HEK293 (cell line): ENCODE results near the gene SEMA4C.

Source experiments
- CTCF ChIA-PET: fragments of 350-600 bp; formaldehyde crosslinking; extraction: SDS; loops from one replicate; lab custom pipeline; 2021; ENCODE audit warnings: antibody characterized with exemption; lab: Yijun Ruan, JAX
- POLR2A ChIA-PET: fragments of 300-600 bp; formaldehyde crosslinking; extraction: SDS; loops from one replicate; lab custom pipeline; 2020; ENCODE audit warnings: antibody characterized with exemption, inconsistent platforms; lab: Yijun Ruan, JAX
- H3K27ac ChIP-seq: fragments of 200-500 bp; sonication (Bioruptor generic); 2 replicates; pipeline ENCODE4 v1.5.1; 2014; ENCODE audit warnings: low read depth, low read length, control low read depth, inconsistent platforms; ENCODE audit errors: extremely low read depth
- H3K36me3 ChIP-seq, 2 experiments: fragments of 200-500 bp in 1 of 2; sonication (Bioruptor generic) in 1 of 2; 1 replicate in 1 of 2; 2 replicates in 1 of 2; pipeline ENCODE4 v1.5.1; 2014 to 2017; ENCODE audit warnings: inconsistent platforms in 2 of 2, low read length in 2 of 2; ENCODE audit not compliant: control insufficient read depth in 2 of 2, insufficient read depth in 1 of 2
- H3K4me1 ChIP-seq: fragments of 200-500 bp; sonication (Bioruptor generic); 2 replicates; pipeline ENCODE4 v1.5.1; 2014; ENCODE audit warnings: mild to moderate bottlenecking, low read length, inconsistent platforms; ENCODE audit not compliant: control insufficient read depth, insufficient read depth
- H3K4me3 ChIP-seq: 2 replicates; pipeline ENCODE4 v1.5.1; 2011; ENCODE audit warnings: low read depth, mild to moderate bottlenecking, control low read depth, low read length, moderate library complexity
- H3K9me3 ChIP-seq: fragments of 200-500 bp; sonication (Bioruptor generic); 2 replicates; pipeline ENCODE4 v1.5.1; 2014; ENCODE audit warnings: low read depth, low read length, inconsistent platforms; ENCODE audit not compliant: control insufficient read depth, insufficient read depth
- EGR2 ChIP-seq: fragments of 450-650 bp; formaldehyde crosslinking; IDR thresholded peaks from 2 replicates; pipeline ENCODE4 v1.5.1; 2016; ENCODE audit warnings: low read depth, missing biosample characterization, missing genetic modification characterization
- GLI4 ChIP-seq: fragments of 450-650 bp; formaldehyde crosslinking; IDR thresholded peaks from 2 replicates; pipeline ENCODE4 v1.5.1; 2016; ENCODE audit warnings: missing biosample characterization, missing genetic modification characterization
- HOXC10 ChIP-seq: sonication (generic); formaldehyde crosslinking; IDR thresholded peaks from 2 replicates; pipeline ENCODE4 v1.8.1; 2023; ENCODE audit warnings: mild to moderate bottlenecking, missing genetic modification reagents
- HOXD13 ChIP-seq: sonication (generic); formaldehyde crosslinking; IDR thresholded peaks from 2 replicates; pipeline ENCODE4 v1.8.0; 2022; ENCODE audit warnings: missing genetic modification reagents, borderline replicate concordance
- KLF16 ChIP-seq: fragments of 450-650 bp; formaldehyde crosslinking; IDR thresholded peaks from 2 replicates; pipeline ENCODE4 v1.5.1; 2017; ENCODE audit warnings: missing biosample characterization, missing genetic modification characterization
- PRDM2 ChIP-seq: fragments of 450-650 bp; formaldehyde crosslinking; IDR thresholded peaks from 2 replicates; pipeline ENCODE4 v1.5.1; 2016; ENCODE audit warnings: missing biosample characterization, missing genetic modification characterization, borderline replicate concordance
- SCRT1 ChIP-seq: fragments of 450-650 bp; formaldehyde crosslinking; IDR thresholded peaks from 2 replicates; pipeline ENCODE4 v1.5.1; 2016; ENCODE audit warnings: missing biosample characterization, missing genetic modification characterization, borderline replicate concordance
- SP2 ChIP-seq: fragments of 450-650 bp; formaldehyde crosslinking; IDR thresholded peaks from 2 replicates; pipeline ENCODE4 v1.5.1; 2016; ENCODE audit warnings: missing biosample characterization, missing genetic modification characterization
- SP7 ChIP-seq: fragments of 450-650 bp; formaldehyde crosslinking; IDR thresholded peaks from 2 replicates; pipeline ENCODE4 v1.5.1; 2016; ENCODE audit warnings: missing biosample characterization, missing genetic modification characterization
- TRIM28 ChIP-seq: IDR thresholded peaks from 2 replicates; pipeline ENCODE4 v1.6.1; 2011; ENCODE audit warnings: low read length, control low read depth, borderline replicate concordance
- WT1 ChIP-seq: fragments of 450-650 bp; formaldehyde crosslinking; IDR thresholded peaks from 2 replicates; pipeline ENCODE4 v1.5.1; 2016; ENCODE audit warnings: missing biosample characterization, missing genetic modification characterization
- YY2 ChIP-seq: fragments of 450-650 bp; formaldehyde crosslinking; IDR thresholded peaks from 2 replicates; pipeline ENCODE4 v1.5.1; 2016; ENCODE audit warnings: missing biosample characterization, missing genetic modification characterization
- ZBTB1 ChIP-seq: fragments of 450-650 bp; formaldehyde crosslinking; IDR thresholded peaks from 2 replicates; pipeline ENCODE4 v1.5.1; 2016; ENCODE audit warnings: missing biosample characterization, missing genetic modification characterization
- ZBTB26 ChIP-seq: fragments of 450-650 bp; formaldehyde crosslinking; optimal IDR thresholded peaks from 2 replicates; pipeline ENCODE3; 2016; ENCODE audit warnings: missing biosample characterization, mild to moderate bottlenecking, missing genetic modification characterization
- ZBTB48 ChIP-seq: fragments of 450-650 bp; formaldehyde crosslinking; IDR thresholded peaks from 2 replicates; pipeline ENCODE4 v1.5.1; 2016; ENCODE audit warnings: missing biosample characterization, missing genetic modification characterization
- ZBTB8A ChIP-seq: fragments of 450-650 bp; formaldehyde crosslinking; IDR thresholded peaks from 2 replicates; pipeline ENCODE4 v1.5.1; 2016; ENCODE audit warnings: missing biosample characterization, missing genetic modification characterization
- ZEB2 ChIP-seq: fragments of 450-650 bp; formaldehyde crosslinking; IDR thresholded peaks from 2 replicates; pipeline ENCODE4 v1.5.1; 2016; ENCODE audit warnings: missing biosample characterization, missing genetic modification characterization
- ZFHX2 ChIP-seq: fragments of 450-650 bp; formaldehyde crosslinking; conservative IDR thresholded peaks from 2 replicates; pipeline ENCODE4 v1.5.1; 2016; ENCODE audit warnings: missing biosample characterization, missing genetic modification characterization
- ZFP41 ChIP-seq: fragments of 450-650 bp; formaldehyde crosslinking; IDR thresholded peaks from 2 replicates; pipeline ENCODE4 v1.5.1; 2016; ENCODE audit warnings: missing biosample characterization, missing genetic modification characterization, borderline replicate concordance
- ZNF121 ChIP-seq: fragments of 450-650 bp; formaldehyde crosslinking; IDR thresholded peaks from 2 replicates; pipeline ENCODE4 v1.5.1; 2016; ENCODE audit warnings: missing biosample characterization, missing genetic modification characterization
- ZNF157 ChIP-seq: fragments of 450-650 bp; formaldehyde crosslinking; IDR thresholded peaks from 2 replicates; pipeline ENCODE4 v1.5.1; 2016; ENCODE audit warnings: missing biosample characterization, missing genetic modification characterization
- ZNF169 ChIP-seq: fragments of 450-650 bp; formaldehyde crosslinking; IDR thresholded peaks from 2 replicates; pipeline ENCODE4 v1.5.1; 2016; ENCODE audit warnings: missing biosample characterization, missing genetic modification characterization
- ZNF2 ChIP-seq: fragments of 450-650 bp; formaldehyde crosslinking; IDR thresholded peaks from 2 replicates; pipeline ENCODE4 v1.5.1; 2016; ENCODE audit warnings: missing biosample characterization, missing genetic modification characterization
- ZNF214 ChIP-seq: fragments of 450-650 bp; formaldehyde crosslinking; IDR thresholded peaks from 2 replicates; pipeline ENCODE4 v1.5.1; 2017; ENCODE audit warnings: missing biosample characterization, mild to moderate bottlenecking, missing genetic modification characterization, borderline replicate concordance
- ZNF24 ChIP-seq: fragments of 450-650 bp; formaldehyde crosslinking; IDR thresholded peaks from 2 replicates; pipeline ENCODE4 v1.5.1; 2016; ENCODE audit warnings: missing biosample characterization, missing genetic modification characterization
- ZNF366 ChIP-seq: fragments of 450-650 bp; formaldehyde crosslinking; conservative IDR thresholded peaks from 2 replicates; pipeline ENCODE4 v1.5.1; 2016; ENCODE audit warnings: missing biosample characterization, missing genetic modification characterization
- ZNF423 ChIP-seq: fragments of 450-650 bp; formaldehyde crosslinking; IDR thresholded peaks from 2 replicates; pipeline ENCODE4 v1.5.1; 2016; ENCODE audit warnings: missing biosample characterization, missing genetic modification characterization
- ZNF501 ChIP-seq: fragments of 450-650 bp; formaldehyde crosslinking; IDR thresholded peaks from 2 replicates; pipeline ENCODE4 v1.5.1; 2016; ENCODE audit warnings: missing biosample characterization, missing genetic modification characterization
- ZNF785 ChIP-seq: fragments of 450-650 bp; formaldehyde crosslinking; IDR thresholded peaks from 2 replicates; pipeline ENCODE4 v1.5.1; 2016; ENCODE audit warnings: missing biosample characterization, missing genetic modification characterization
- ZNF791 ChIP-seq: fragments of 450-650 bp; formaldehyde crosslinking; IDR thresholded peaks from 2 replicates; pipeline ENCODE4 v1.5.1; 2016; ENCODE audit warnings: missing biosample characterization, missing genetic modification characterization
- ZNF830 ChIP-seq: fragments of 450-650 bp; IDR thresholded peaks from 2 replicates; pipeline ENCODE4 v1.5.0; 2018; ENCODE audit warnings: missing biosample characterization, missing genetic modification characterization, low read depth, mild to moderate bottlenecking, moderate library complexity
- TF ChIP-seq, protein P1 (sequence below): fragments of 450-650 bp; formaldehyde crosslinking; IDR thresholded peaks from 2 replicates; pipeline ENCODE4 v1.5.1; 2016; ENCODE audit warnings: missing biosample characterization, missing genetic modification characterization

SEMA4C gene

DNA sequence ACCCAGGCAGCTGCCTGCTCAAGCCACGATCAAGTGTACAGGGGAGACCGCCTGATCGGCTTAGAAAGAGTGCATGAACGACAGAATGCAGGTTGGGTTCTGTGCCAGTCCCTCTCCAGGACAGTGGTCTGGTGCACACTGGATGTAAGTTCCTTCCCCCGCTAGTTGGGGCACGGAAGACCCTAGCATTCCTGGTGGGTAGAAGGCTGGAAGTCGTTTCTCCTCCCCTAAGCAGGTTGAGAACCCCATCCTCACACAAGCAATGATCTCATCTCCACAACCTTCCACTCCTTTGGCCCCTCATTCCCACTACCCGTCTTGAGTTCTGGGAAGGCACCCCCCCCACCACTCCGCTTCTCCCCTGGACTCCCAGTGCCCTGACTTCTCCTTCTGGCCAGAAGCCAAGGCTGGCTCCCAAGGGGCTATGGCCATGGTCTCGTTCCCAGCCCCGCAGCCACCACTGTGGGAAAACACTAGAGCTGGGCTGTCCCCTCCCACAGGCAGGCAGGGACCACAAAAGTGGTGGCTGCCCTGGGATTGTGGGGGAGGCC is 10.7 kb downstream of the SEMA4C start:
- ChIA-PET POLR2A (interaction anchor here (0.7 to 3.3 kb wide), 3 partner anchors 9 to 92 kb away, joined by 4 to 39 read pairs (median 21); no protein-coding TSS in a partner anchor), CTCF (interaction anchor here (1.0 to 4.1 kb wide), 7 partner anchors 9 to 252 kb away, joined by 3 to 115 read pairs (median 23); partner anchors contain the start of gene ANKRD36)
- no peak overlapping the region for H3K27ac ChIP-seq
- H3K9me3 ChIP-seq = no peaks in the 10 kb centered on the region
- no peak overlapping the region for H3K4me3 ChIP-seq
- H3K36me3 ChIP-seq = peaks cover 0 to 42% of the 10 kb centered on the region in 2 experiments; a peak in 2 of 3 replicates
- no peaks in the 10 kb centered on the region for H3K4me1 ChIP-seq
- TF ChIP-seq ZNF423 (tag by site-specific recombination) = no peak
- TF ChIP-seq ZNF830 (tag by site-specific recombination) = no peak
- no peak for TF ChIP-seq HOXD13 (CRISPR knock-in tag)
- no peak for TF ChIP-seq PRDM2 (tag by site-specific recombination)
- no peak for TF ChIP-seq GLI4
- no peak for TF ChIP-seq SP7 (tag by site-specific recombination)
- no peak for TF ChIP-seq WT1
- TF ChIP-seq ZFHX2 (tag by site-specific recombination) = no peak; the same call in 1 of the 2 replicates
- TF ChIP-seq ZNF791 (tag by site-specific recombination) = no peak
- TF ChIP-seq, protein P1, sequence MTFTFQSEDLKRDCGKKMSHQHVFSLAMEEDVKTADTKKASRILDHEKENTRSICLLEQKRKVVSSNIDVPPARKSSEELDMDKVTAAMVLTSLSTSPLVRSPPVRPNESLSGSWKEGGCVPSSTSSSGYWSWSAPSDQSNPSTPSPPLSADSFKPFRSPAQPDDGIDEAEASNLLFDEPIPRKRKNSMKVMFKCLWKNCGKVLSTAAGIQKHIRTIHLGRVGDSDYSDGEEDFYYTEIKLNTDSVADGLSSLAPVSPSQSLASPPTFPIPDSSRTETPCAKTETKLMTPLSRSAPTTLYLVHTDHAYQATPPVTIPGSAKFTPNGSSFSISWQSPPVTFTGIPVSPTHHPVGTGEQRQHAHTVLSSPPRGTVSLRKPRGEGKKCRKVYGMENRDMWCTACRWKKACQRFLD (tag by site-specific recombination) = no peak
- TF ChIP-seq ZNF501 (tag by site-specific recombination) = no peak
- no peak for TF ChIP-seq ZEB2 (tag by site-specific recombination)
- no peak for TF ChIP-seq ZNF214
- no peak for TF ChIP-seq KLF16 (tag by site-specific recombination)
- no peak for TF ChIP-seq ZNF157 (tag by site-specific recombination)
- TF ChIP-seq ZNF24 (tag by site-specific recombination) = no peak
- TF ChIP-seq ZBTB26 (tag by site-specific recombination) = no peak
- no peak for TF ChIP-seq ZNF785 (tag by site-specific recombination)
- TF ChIP-seq EGR2 (tag by site-specific recombination) = no peak
- no peak for TF ChIP-seq ZNF169 (tag by site-specific recombination)
- TF ChIP-seq ZNF2 (tag by site-specific recombination) = no peak
- no peak for TF ChIP-seq SCRT1 (tag by site-specific recombination)
- TF ChIP-seq ZNF366 = no peak
- TF ChIP-seq YY2 (tag by site-specific recombination) = no peak
- no peak for TF ChIP-seq SP2 (tag by site-specific recombination)
- TF ChIP-seq ZFP41 (tag by site-specific recombination) = no peak
- no peak for TF ChIP-seq HOXC10
- TF ChIP-seq ZBTB1 = no peak
- TF ChIP-seq ZNF121 = no peak
- TF ChIP-seq TRIM28 = no peak
- no peak; the same call in 1 of the 2 replicates for TF ChIP-seq ZBTB8A (tag by site-specific recombination)
- TF ChIP-seq ZBTB48 (tag by site-specific recombination) = peak; percentile 72; the same call in 1 of the 2 replicates
